GM12891 (cell line): Measurements from ENCODE around the gene OR3A2.

ENCODE experiments used
- PAX5 ChIP-seq: IDR thresholded peaks from 2 replicates; pipeline ENCODE4 v1.6.1; 2011; ENCODE audit warnings: low read length, moderate library complexity, mild to moderate bottlenecking; ENCODE audit not compliant: insufficient read depth, severe bottlenecking
- POLR2A ChIP-seq: IDR thresholded peaks from 2 replicates; pipeline ENCODE4 v1.6.1; 2011; ENCODE audit warnings: low read depth, low read length, control low read depth
- POLR2AphosphoS5 ChIP-seq: IDR thresholded peaks from 2 replicates; pipeline ENCODE4 v1.6.1; 2011; ENCODE audit warnings: low read depth, low read length, control low read depth
- POU2F2 ChIP-seq: IDR thresholded peaks from 2 replicates; pipeline ENCODE4 v1.6.1; 2011; ENCODE audit warnings: low read depth, mild to moderate bottlenecking, control low read depth, low read length, moderate library complexity
- SPI1 ChIP-seq: IDR thresholded peaks from 2 replicates; pipeline ENCODE4 v1.6.1; 2011; ENCODE audit warnings: low read depth, low read length, control low read depth
- TAF1 ChIP-seq: IDR thresholded peaks from 2 replicates; pipeline ENCODE4 v1.6.1; 2011; ENCODE audit warnings: low read depth, low read length, control low read depth

DNA sequence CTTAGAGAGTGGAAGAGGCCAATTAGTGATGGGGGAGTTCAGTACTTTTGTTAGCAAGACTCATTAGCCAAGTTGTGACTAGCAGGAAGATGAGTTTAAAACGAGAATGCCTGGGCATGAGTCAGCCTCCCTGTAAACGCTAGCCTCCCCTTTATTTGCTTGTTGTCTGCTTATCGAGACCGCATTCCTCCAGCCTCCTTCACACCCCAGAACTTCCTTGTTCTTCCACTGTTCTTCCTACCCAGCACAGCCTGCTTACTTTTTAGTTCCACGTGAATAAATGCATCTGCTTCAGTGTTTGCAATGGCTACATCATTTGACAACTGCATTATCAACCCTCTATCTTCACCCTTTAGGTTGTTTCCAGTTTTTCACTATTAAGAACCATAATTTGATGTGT lies 67.8 kb downstream of the OR3A2 start:
- TF ChIP-seq POLR2A = no peak
- TF ChIP-seq TAF1 = no peak
- TF ChIP-seq POLR2AphosphoS5 = no peak
- no peak for TF ChIP-seq SPI1
- TF ChIP-seq PAX5 = no peak
- TF ChIP-seq POU2F2 = no peak
